ENCODE results near the gene MRPS10.
"Not testable (repeated sequence)": the region's sequence is repeated elsewhere in the genome, so short reads cannot be mapped to it uniquely, and the experiment has no call there.

Gene MRPS10

DNA sequence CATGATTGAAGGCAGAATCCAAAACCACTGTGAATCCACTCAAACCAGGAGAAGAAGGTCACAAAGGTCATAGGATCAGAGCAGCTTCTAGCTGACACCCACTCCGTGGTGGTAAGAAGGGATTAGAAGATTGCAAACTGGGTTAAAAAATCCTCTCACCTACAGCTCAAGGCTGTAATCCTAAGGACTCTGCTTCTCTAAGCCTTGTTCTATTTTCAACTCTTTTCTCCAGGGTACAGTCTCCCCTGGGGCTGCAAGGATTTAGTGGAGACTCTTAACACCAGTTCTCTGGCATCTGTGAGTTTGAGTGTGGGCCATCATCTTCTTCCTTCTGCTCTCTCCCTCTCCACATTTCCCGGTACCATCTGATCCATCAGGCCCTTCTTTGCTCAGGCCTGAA, 44.6 kb downstream of the MRPS10 start, which contains the start of gene GUCA1A:
Gene GUCA1A, plus strand, starts transcription at position 264 of the 400 bp plus-strand sequence. CDS start 250 bp downstream, outside the sequence.
- DNase-seq: no peak

DNA sequence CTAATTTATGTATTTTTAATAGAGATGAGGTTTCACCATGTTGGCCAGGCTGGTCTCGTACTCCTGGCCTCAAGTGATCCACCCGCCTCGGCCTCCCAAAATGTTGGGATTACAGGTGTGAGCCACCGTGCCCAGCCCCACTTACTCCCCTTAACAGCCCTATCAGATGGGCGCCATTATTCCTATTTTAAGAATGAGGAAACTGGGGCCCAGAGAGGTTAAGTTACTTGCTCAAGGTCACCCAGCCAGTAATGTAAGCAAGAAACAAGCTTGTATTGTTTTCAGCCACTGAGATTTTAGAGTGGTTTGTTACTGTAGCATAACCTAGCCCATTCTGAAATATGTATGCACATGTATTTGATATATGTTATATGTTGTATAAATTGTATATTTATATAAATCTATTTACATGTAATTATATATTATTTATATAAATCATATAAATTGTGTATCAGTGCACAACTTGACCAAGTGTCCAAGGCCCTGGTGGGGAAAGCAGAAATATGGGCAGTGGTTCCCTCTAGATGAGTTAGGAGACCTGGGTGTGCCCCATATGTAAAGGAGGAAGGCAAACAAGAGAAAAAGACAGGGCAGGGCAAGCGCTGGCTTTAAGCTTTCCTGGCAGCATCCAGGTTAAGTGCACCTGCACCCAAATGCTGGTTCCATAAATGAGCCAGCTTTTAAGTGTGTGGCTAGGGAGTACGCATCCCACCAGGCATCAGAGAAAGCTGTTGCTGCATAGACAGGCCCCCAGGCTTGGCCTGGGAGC, 45.7 kb downstream of the MRPS10 start:
- no peak for DNase-seq

DNA sequence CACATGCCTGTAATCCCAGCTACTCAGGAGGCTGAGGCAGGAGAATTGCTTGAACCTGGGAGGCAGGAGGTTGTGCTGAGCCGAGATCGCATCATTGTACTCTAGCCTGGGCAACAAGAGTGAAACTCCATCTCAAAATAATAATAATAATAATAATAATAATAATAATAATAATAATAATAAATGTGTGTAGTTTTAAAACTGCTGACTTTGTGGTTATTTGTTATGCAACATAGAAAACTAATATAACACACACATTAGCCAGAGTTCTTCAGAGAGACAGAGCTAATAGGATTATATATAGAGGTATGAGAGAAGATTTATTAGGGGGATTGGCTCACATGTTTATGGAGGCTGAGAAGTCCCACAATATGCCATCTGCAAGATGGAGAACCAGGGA, 47.9 kb downstream of the MRPS10 start:
- not testable (repeated sequence) for DNase-seq

DNA sequence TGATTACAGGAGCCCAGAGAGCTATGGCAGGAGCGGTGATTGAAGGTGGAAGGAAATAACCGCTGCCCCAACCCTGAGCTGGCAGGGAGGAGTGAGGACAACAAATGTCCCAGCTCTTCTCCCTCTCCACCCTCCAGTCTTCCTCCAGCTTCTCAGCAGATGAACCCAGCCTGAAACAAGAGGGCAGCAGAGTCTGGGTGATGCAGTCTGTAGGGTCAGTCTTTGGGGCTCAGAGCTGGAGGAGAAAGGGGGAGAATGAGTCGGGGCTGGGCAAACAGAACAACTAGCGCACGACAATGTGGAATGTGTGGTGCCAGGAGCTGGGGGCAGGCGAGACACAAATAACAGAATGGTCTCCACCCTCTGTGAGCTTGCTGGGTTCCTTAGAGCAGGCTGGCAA, 49.0 kb downstream of the MRPS10 start:
- no peak for DNase-seq

DNA sequence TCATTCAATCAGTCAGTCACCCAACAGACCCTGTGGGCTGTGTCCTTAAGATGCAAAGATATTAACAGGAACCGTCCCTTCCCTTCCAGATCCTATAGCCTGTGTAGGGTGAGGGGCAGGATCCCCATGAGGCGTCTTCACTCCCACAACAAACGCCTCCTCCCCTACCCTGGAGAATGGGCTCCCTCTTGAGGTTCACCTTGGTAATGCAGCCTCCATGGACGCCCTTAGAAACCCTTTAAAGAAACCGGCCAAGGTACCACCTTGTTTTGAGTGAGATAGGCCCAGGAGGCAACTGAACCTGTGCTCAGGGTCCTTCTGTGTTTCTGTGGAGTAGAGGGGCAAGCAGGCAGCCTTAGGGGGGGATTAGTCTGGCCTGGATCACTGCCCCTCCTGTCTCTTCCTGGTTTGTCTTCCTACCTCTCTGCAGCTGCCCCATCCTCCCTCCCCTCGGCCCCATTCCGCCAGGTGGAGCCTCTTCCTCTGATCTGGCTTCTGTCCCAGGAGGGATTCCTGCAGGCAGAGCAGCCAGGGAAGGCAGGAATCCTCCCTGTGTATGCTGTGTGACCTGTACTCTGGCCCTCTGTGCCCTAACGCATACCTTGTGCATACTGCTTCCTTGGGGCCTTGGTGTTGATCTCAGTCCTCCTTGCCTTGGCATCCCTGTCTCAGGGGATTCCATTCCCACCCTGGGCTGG, 51.1 kb downstream of the MRPS10 start:
- DNase-seq: no peak

DNA sequence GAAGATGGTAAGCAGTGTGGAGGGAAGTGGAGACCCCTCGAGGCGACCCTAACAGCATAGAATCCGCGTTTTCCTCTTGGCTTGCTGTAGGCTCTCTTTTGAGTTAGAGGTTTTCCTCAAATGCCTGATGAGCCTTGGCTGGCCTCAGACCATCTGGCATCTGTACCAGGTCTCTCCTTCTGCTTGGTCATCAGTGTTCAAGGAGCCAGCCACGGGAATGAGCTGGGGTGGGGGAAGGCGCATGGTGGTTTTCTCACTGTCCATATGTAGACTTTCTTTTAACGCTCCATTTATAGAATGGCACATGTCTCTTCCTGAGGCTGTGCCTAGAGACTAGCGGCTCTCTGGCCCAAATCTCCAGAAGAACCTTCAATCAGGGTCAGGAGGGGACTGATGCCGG, 52.6 kb downstream of the MRPS10 start:
- DNase-seq: no peak

DNA sequence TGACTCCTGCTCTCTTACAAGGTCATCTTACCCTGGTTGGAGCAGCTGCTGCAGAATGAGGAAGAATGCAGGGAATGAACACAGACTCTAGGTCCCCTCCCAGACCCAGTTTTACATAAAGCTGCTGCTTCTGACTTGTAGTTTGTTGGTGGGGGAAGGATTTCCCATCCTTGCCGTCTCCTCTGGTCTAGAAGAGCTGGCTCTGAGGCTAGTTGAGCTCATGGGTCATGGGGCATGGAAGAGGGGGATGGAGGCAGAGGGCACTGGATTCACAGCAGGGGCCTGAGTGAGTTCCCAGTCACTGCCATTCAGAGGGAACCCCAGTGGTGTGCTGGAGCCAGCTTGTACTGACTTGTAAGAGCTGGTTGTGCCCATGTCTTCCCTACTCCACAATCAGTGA, 53.7 kb downstream of the MRPS10 start:
- DNase-seq: no peak

DNA sequence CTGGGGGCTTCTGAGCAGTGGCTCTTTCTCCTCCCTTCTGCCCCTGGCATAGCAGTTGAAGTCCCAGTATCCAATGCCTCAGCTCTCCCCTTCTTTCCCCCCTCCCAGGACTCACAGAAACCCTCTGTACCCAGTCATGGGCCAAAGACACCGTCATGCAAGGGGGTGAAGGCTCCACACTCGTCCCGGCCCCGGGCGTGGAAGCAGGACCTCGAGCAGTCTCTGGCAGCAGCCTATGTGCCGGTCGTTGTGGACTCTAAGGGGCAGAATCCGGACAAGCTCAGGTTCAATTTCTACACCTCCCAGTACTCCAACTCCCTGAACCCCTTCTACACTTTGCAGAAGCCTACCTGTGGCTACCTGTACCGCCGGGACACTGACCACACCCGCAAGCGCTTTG, 54.8 kb downstream of the MRPS10 start:
- no peak for DNase-seq

DNA sequence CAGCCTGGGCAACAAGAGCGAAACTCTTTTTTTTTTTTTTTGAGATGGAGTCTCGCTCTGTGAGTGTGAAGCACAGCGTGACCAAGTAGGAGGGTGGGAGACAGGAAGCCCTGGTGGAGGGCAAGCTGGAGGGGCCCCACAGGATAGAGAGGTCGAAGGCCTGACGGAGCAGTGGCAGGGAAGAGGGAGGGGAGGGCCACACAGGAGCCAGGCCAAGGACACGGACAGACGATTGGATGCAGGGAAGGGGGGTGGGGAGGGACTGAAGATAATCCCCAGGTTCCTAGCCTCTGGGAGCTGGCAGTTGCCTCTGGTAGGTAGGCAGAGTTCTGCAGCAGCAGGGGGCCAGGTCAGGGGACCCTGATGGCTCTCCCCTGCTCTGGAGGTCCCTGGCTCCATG, 55.3 kb downstream of the MRPS10 start:
- DNase-seq: no peak

DNA sequence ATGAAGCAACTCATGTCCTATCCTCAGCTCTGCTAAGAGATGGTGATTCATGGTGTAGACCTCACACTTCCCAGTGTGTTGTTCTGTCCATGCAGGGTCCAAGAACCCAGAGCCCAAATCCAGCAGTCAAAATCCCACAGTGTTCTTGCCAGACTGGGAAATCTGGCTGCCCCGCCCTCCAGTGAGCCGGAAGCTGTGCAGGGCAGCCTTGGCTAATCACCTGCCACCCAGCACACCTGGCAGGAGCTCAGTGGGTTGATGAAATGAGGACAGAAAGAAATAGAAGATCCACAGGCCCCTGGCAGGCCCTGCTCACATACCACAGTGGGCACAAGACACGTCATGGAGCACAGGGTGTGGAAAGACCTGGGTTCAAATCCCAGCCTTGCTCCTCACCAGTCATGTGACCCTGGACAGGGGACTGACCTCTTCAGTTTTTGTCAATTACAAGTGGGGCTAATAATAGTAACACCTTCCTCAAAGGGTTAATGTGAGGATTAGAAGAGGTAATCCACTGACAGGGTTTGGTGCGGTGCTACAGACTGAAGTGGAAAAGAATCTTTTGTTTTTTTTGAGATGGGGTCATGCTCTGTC, 58.1 kb downstream of the MRPS10 start:
- no peak for DNase-seq

DNA sequence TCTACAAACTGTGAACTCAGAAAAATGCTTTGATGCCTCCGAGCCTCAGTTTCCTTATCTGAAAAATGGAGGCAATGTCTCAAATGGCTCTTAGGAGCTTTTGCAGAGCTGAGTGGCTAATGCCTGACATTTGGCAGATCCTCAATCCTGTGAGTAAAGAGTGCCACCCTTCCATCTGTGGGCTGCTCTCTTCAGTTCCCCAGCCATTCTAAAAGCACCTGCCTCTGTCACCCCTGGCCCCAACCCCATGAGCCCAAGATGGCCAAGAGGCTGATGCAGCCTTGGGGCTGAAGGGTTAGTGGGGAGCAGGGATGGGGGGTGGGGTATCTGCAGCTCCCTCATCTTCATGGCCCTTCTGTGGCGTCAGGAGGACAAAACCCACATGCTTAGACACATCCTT, 59.0 kb downstream of the MRPS10 start:
- no peak for DNase-seq

DNA sequence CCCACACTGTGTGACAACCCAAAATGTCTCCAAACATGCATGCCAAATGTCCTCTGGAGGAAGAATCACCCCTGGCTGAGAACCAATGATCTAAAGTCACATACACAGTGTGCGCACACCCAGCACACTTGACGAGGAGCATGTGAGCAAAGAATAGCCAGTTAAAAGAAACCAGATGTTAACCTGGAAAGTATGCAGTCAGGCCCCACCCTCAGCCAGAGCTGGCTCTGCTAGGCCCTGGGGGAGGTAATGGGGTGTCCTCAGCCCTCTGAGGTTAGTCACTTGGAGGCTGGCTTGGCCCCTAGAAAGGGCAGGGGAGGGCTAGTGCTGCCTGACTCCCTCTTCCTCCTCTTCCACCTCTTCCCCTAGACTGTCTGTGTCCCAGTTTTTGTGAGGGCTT, 59.6 kb downstream of the MRPS10 start:
- no peak for DNase-seq

Data from activated gamma-delta T cell (primary cell).